ENCODE measurements around the gene FBXO17.

The FBXO17 gene

DNA sequence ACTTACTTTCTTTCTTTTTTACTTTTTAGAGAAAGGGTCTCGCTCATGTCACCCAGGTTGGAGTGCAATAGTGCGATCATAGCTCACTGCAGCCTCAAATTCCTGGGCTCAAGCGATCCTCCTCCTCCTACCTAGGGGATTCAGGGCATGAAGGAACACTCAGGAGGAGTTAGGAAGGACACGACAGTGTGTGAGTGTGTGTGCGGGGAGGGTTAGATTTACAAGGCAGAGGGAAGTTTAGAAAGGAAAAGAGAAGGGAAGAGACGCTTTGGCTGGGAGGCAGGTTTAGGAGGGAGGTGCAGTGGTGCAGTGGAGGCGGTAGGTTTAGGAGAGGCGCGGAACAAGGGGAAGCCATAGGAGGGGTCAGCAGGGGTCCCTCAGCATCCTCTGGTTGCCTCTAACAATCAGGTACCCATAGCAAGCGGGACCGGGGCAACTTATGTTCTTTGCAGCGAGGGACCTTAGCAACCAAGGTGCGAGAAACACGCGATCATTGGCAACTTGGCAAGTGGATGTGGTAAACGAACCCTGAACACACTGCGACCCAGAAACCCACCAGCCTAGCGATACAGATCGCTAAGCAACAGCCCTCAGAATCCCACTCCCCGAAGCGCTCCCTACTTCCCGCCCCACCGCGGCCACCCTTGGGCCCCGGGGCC lies 76.6 kb downstream of the FBXO17 start:
- H3K36me3 ChIP-seq (ENCODE audit: control insufficient read depth in 1 of 2, insufficient read depth in 2 of 2, low read length in 2 of 2), result peaks cover 0 to 2% of the 10 kb centered on the region in 2 donors
- no peaks in the 10 kb centered on the region for H3K9me3 ChIP-seq (ENCODE audit: control insufficient read depth in 1 of 2, low read length in 2 of 2)
- peak overlapping the region; percentile 87 for H3K27ac ChIP-seq (ENCODE audit: low read length)
- peaks cover 18 to 32% of the 10 kb centered on the region in 2 donors for H3K4me1 ChIP-seq (ENCODE audit: control insufficient read depth in 1 of 2, insufficient read depth in 2 of 2, low read length in 2 of 2)
- no peaks in the 10 kb centered on the region for H3K27me3 ChIP-seq (ENCODE audit: low read depth, low read length)
- H3K4me3 ChIP-seq (ENCODE audit: low read depth in 1 of 2, low read length in 2 of 2), result peak overlapping the region; percentile 84 to 87

DNA sequence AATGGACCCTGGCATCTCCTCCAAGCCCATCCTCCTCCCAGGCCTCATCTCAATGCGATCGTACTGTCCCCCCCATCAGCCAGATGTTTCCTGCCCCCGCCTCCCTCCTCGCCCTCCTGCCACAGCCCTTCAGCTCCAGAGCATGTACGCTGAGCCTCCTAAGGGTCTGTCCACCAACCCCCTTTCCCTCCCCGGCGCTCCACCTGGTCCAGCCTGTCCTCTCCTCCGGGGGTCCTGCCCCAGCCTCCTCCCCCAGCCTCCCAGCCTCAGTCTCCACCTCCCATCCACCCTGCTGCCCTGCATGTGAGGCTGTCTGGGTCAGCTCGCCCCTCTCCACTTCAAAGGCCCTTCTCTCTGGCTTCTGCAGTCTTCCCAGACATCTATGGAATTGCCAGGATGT lies 80.6 kb downstream of the FBXO17 start:
- peaks cover 14 to 25% of the 10 kb centered on the region in 2 donors for H3K4me1 ChIP-seq (ENCODE audit: control insufficient read depth in 1 of 2, insufficient read depth in 2 of 2, low read length in 2 of 2)
- no peak overlapping the region for H3K27ac ChIP-seq (ENCODE audit: low read length)
- H3K4me3 ChIP-seq (ENCODE audit: low read depth in 1 of 2, low read length in 2 of 2), result no peak overlapping the region
- no peaks in the 10 kb centered on the region for H3K9me3 ChIP-seq (ENCODE audit: control insufficient read depth in 1 of 2, low read length in 2 of 2)
- no peaks in the 10 kb centered on the region for H3K27me3 ChIP-seq (ENCODE audit: low read depth, low read length)
- peaks cover 1 to 20% of the 10 kb centered on the region in 2 donors for H3K36me3 ChIP-seq (ENCODE audit: control insufficient read depth in 1 of 2, insufficient read depth in 2 of 2, low read length in 2 of 2)

DNA sequence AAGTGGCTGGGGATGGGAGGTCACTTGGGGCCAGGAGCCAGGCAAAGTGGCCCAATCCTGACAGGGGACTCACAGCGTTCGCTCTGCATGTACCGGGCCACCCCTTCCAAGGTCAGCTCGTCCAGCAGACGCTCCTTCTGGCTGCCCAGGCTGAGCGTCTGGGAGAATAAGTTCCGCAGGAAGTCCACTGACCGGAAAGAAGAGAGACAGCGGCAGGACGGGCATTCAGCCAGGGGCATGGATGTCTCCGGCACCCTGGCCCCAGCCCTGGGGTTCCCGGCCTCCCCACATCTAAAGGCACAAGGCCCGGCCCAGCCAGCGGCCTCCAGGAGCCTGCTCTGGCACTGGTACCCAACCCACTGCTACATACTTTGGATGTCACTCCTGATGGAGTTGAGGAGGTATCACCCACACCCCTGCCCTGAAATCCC lies 82.2 kb downstream of the FBXO17 start:
- Histone ChIP-seq H3K36me3 (ENCODE audit: control insufficient read depth in 1 of 2, insufficient read depth in 2 of 2, low read length in 2 of 2) (peaks cover 17 to 36% of the 10 kb centered on the region in 2 donors), H3K27me3 (ENCODE audit: low read depth, low read length) (no peaks in the 10 kb centered on the region), H3K9me3 (ENCODE audit: control insufficient read depth in 1 of 2, low read length in 2 of 2) (no peaks in the 10 kb centered on the region), H3K4me3 (ENCODE audit: low read depth in 1 of 2, low read length in 2 of 2) (no peak overlapping the region), H3K4me1 (ENCODE audit: control insufficient read depth in 1 of 2, insufficient read depth in 2 of 2, low read length in 2 of 2) (peaks cover 9 to 19% of the 10 kb centered on the region in 2 donors), H3K27ac (ENCODE audit: low read length) (no peak overlapping the region)

DNA sequence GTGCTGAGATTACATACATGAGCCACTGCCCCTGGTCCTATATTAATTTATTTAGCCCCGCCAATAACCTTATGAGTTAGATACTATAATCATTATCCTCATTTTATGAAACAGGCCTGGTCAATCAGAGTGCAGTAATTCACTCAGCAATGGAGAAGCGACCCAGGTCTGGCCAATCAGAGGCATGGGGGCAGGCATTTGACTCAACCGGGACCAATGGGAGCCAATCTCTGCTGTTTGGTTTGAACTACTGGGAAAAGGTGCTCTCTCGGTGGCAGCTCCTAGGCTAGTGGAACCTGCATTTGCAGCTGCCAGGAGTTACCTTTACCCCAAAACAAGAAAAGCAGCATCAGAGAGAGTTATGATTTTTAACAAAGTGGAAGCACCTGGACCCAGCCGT lies 82.7 kb downstream of the FBXO17 start:
- peaks cover 6 to 14% of the 10 kb centered on the region in 2 donors for H3K4me1 ChIP-seq (ENCODE audit: control insufficient read depth in 1 of 2, insufficient read depth in 2 of 2, low read length in 2 of 2)
- no peaks in the 10 kb centered on the region for H3K9me3 ChIP-seq (ENCODE audit: control insufficient read depth in 1 of 2, low read length in 2 of 2)
- H3K27ac ChIP-seq (ENCODE audit: low read length), result no peak overlapping the region
- no peaks in the 10 kb centered on the region for H3K27me3 ChIP-seq (ENCODE audit: low read depth, low read length)
- H3K36me3 ChIP-seq (ENCODE audit: control insufficient read depth in 1 of 2, insufficient read depth in 2 of 2, low read length in 2 of 2), result peaks cover 18 to 41% of the 10 kb centered on the region in 2 donors
- no peak overlapping the region for H3K4me3 ChIP-seq (ENCODE audit: low read depth in 1 of 2, low read length in 2 of 2)

DNA sequence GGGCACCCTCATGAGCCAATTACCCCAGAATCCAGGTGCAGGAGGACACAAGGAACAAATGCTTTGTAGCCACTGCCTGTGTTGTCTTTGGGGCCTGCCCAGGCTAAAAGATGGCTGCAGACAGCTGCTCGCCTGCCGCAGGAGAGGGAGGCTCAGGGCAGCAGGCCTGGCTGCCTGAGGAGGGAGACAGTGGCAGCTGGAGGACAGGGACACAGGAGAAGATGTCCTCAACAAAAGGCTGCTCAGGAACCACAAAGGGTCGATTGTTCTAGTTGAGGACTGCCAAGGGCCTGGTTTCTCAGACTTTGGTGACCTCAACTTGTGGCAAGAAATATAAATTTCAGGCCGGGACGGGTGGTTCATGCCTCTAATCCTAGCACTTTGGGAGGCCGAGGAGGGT lies 83.8 kb downstream of the FBXO17 start:
- H3K9me3 ChIP-seq (ENCODE audit: control insufficient read depth in 1 of 2, low read length in 2 of 2), result no peaks in the 10 kb centered on the region
- no peak overlapping the region for H3K4me3 ChIP-seq (ENCODE audit: low read depth in 1 of 2, low read length in 2 of 2)
- peaks cover 18 to 43% of the 10 kb centered on the region in 2 donors for H3K36me3 ChIP-seq (ENCODE audit: control insufficient read depth in 1 of 2, insufficient read depth in 2 of 2, low read length in 2 of 2)
- H3K27me3 ChIP-seq (ENCODE audit: low read depth, low read length), result no peaks in the 10 kb centered on the region
- H3K4me1 ChIP-seq (ENCODE audit: control insufficient read depth in 1 of 2, insufficient read depth in 2 of 2, low read length in 2 of 2), result peaks cover under 1 to 5% of the 10 kb centered on the region in 2 donors
- no peak overlapping the region for H3K27ac ChIP-seq (ENCODE audit: low read length)
